Progenitor cell of endocrine pancreas (in vitro differentiated cells): ENCODE measurements around the gene SLC13A4. TPM values are rescaled to one million over a fixed set of nuclear protein-coding genes. Genes with fewer than 3 reads are reported as not detected.

ENCODE experiments used
- DNase-seq: peaks from one replicate; pipeline ENCODE4 v3.0.0; 2021; ENCODE audit warnings: low spot score; ENCODE audit not compliant: unreplicated experiment
- H3K27ac Mint-ChIP-seq: 2 replicates; pipeline ENCODE4 v1.8.0; 2021; ENCODE audit warnings: mild to moderate bottlenecking, moderate library complexity, mixed read lengths
- H3K27me3 Mint-ChIP-seq: 2 replicates; pipeline ENCODE4 v1.8.0; 2021; ENCODE audit warnings: mixed read lengths
- H3K36me3 Mint-ChIP-seq: 2 replicates; pipeline ENCODE4 v1.8.0; 2022; ENCODE audit warnings: mixed read lengths; ENCODE audit not compliant: insufficient read depth
- H3K4me1 Mint-ChIP-seq: 2 replicates; pipeline ENCODE4 v1.8.0; 2021; ENCODE audit warnings: low read depth, mixed read lengths
- H3K4me3 Mint-ChIP-seq: 2 replicates; pipeline ENCODE4 v1.8.0; 2021; ENCODE audit warnings: low read depth, mild to moderate bottlenecking, moderate library complexity, mixed read lengths
- H3K9me3 Mint-ChIP-seq: 2 replicates; pipeline ENCODE4 v1.8.0; 2021; ENCODE audit warnings: low read depth, mixed read lengths
- CTCF ChIP-seq: fragments of 200-600 bp; sonication (generic); IDR thresholded peaks from one replicate; pipeline ENCODE4 v1.5.0; 2021; ENCODE audit warnings: antibody characterized with exemption, mild to moderate bottlenecking; ENCODE audit not compliant: unreplicated experiment
- total RNA-seq: library from RNA; stranded (reverse); gene quantifications from 2 replicates; pipeline ENCODE4 v1.2.1, GENCODE V29; 2021

Gene SLC13A4
- total RNA-seq, 1 donor from 2014 or later, result 0.22 TPM

- no peaks in the 10 kb centered on the region for H3K27me3 Mint-ChIP-seq
- no peaks in the 10 kb centered on the region for H3K4me1 Mint-ChIP-seq
- H3K4me3 Mint-ChIP-seq, result no peak overlapping the region
- H3K27ac Mint-ChIP-seq, result no peak overlapping the region
- TF ChIP-seq CTCF, result no peak
- no peaks in the 10 kb centered on the region for H3K36me3 Mint-ChIP-seq
- H3K9me3 Mint-ChIP-seq, result no peaks in the 10 kb centered on the region
- no peak for DNase-seq
Measured at GRCh38 chr7:135690566-135690965, 37.4 kb downstream of the SLC13A4 start.

GRCh38 chr7:135687466-135687865 lies 40.5 kb downstream of the SLC13A4 start:
- H3K4me1 Mint-ChIP-seq, result no peaks in the 10 kb centered on the region
- no peak for DNase-seq
- no peaks in the 10 kb centered on the region for H3K9me3 Mint-ChIP-seq
- no peaks in the 10 kb centered on the region for H3K27me3 Mint-ChIP-seq
- H3K27ac Mint-ChIP-seq, result no peak overlapping the region
- TF ChIP-seq CTCF, result no peak
- peaks cover 2% of the 10 kb centered on the region for H3K36me3 Mint-ChIP-seq
- H3K4me3 Mint-ChIP-seq, result no peak overlapping the region

- Mint-ChIP-seq H3K4me3 (no peak overlapping the region), H3K9me3 (no peaks in the 10 kb centered on the region), H3K36me3 (peaks cover 2% of the 10 kb centered on the region), H3K27me3 (no peaks in the 10 kb centered on the region), H3K27ac (no peak overlapping the region), H3K4me1 (no peaks in the 10 kb centered on the region)
- no peak for DNase-seq
- no peak for TF ChIP-seq CTCF
Measured at GRCh38 chr7:135685306-135686084, 42.5 kb downstream of the SLC13A4 start.

- no peak for TF ChIP-seq CTCF
- DNase-seq, result no peak
- no peak overlapping the region for H3K27ac Mint-ChIP-seq
- H3K4me3 Mint-ChIP-seq, result no peak overlapping the region
- H3K4me1 Mint-ChIP-seq, result no peaks in the 10 kb centered on the region
- H3K36me3 Mint-ChIP-seq, result peaks cover 2% of the 10 kb centered on the region
- no peaks in the 10 kb centered on the region for H3K27me3 Mint-ChIP-seq
- H3K9me3 Mint-ChIP-seq, result no peaks in the 10 kb centered on the region
Measured at GRCh38 chr7:135684699-135685098, 43.3 kb downstream of the SLC13A4 start.

- Mint-ChIP-seq H3K27me3 (no peaks in the 10 kb centered on the region), H3K36me3 (peaks cover 2% of the 10 kb centered on the region), H3K4me1 (no peaks in the 10 kb centered on the region), H3K4me3 (no peak overlapping the region), H3K27ac (no peak overlapping the region), H3K9me3 (no peaks in the 10 kb centered on the region)
- DNase-seq, result no peak
- TF ChIP-seq CTCF, result no peak
Measured at GRCh38 chr7:135684136-135684535, 43.9 kb downstream of the SLC13A4 start.
